Right atrium auricular region (tissue), 2 donors: Measurements from ENCODE around the gene TMEM272. TPM values are rescaled to one million over a fixed set of nuclear protein-coding genes. Genes with fewer than 3 reads are reported as not detected.

Source experiments
- DNase-seq: peaks from one replicate; pipeline ENCODE4 v3.0.0-alpha.2; 2019; ENCODE audit warnings: low spot score
- H3K27ac ChIP-seq, 2 donors: fragments of 200-600 bp; sonication (generic); 1 replicate in 1 of 2; 2 replicates in 1 of 2; pipeline ENCODE4 v1.5.1; 2016 to 2019
- H3K27me3 ChIP-seq, 2 donors: fragments of 200-600 bp; sonication (generic); one replicate each; pipeline versions ENCODE4 v1.5.1 to v1.6.0; 2017 to 2019
- H3K36me3 ChIP-seq: fragments of 200-600 bp; sonication (generic); one replicate; pipeline ENCODE4 v1.5.1; 2016
- H3K4me1 ChIP-seq, 2 donors: fragments of 200-600 bp; sonication (generic); one replicate each; pipeline versions ENCODE4 v1.5.1 to v1.6.0; 2017 to 2019
- H3K4me3 ChIP-seq, 2 donors: fragments of 200-600 bp; sonication (generic); 1 replicate in 1 of 2; 2 replicates in 1 of 2; pipeline ENCODE4 v1.5.1; 2017 to 2019; ENCODE audit warnings: mild to moderate bottlenecking in 1 of 2, moderate library complexity in 1 of 2
- H3K9me3 ChIP-seq, 2 donors: fragments of 200-600 bp; sonication (generic); one replicate each; pipeline ENCODE4 v1.5.1; 2019
- total RNA-seq, 2 donors: library from RNA; depleted of rRNA; stranded (reverse); fragments of >200 nt; gene quantifications; one replicate each; pipeline ENCODE4 v1.1.0, GENCODE V29; 2016
- TF ChIP-seq, protein P1 (sequence below), 2 donors: fragments of 200-600 bp; sonication (generic); IDR thresholded peaks; one replicate each; pipeline ENCODE4 v1.5.1; 2019; ENCODE audit warnings: antibody characterized with exemption in 2 of 2

TMEM272 gene
- total RNA-seq, 2 donors from 2014 or later = 0.74 to 1.1 TPM

DNA sequence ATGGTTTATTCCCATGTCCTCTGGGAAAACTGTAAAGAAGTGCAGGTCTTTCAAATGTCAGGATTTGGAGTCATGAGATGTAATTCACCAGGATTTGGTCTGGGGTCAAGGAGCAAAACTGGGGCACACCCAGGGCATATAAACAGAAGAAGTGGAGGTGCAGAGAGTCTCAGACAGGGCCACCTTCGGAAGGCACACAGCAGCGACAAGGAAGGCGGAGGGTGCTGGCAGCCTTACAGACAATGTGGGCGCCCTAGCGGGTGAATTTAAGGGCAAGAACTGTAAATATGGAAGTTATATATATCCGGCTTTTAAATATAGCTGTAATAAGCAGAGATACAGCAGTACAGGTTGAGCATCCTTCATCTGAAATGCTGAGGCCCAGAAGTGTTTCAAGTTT, 72.2 kb downstream of the TMEM272 start:
- Histone ChIP-seq H3K27ac (no peak overlapping the region), H3K4me3 (no peak overlapping the region), H3K4me1 (peaks cover 0 to 41% of the 10 kb centered on the region in 2 donors), H3K36me3 (no peaks in the 10 kb centered on the region), H3K27me3 (no peaks in the 10 kb centered on the region), H3K9me3 (no peaks in the 10 kb centered on the region)
- TF ChIP-seq, protein P1, sequence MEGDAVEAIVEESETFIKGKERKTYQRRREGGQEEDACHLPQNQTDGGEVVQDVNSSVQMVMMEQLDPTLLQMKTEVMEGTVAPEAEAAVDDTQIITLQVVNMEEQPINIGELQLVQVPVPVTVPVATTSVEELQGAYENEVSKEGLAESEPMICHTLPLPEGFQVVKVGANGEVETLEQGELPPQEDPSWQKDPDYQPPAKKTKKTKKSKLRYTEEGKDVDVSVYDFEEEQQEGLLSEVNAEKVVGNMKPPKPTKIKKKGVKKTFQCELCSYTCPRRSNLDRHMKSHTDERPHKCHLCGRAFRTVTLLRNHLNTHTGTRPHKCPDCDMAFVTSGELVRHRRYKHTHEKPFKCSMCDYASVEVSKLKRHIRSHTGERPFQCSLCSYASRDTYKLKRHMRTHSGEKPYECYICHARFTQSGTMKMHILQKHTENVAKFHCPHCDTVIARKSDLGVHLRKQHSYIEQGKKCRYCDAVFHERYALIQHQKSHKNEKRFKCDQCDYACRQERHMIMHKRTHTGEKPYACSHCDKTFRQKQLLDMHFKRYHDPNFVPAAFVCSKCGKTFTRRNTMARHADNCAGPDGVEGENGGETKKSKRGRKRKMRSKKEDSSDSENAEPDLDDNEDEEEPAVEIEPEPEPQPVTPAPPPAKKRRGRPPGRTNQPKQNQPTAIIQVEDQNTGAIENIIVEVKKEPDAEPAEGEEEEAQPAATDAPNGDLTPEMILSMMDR (IDR thresholded peaks at IDR 0.05) = no peak
- DNase-seq = peak; percentile 44

DNA sequence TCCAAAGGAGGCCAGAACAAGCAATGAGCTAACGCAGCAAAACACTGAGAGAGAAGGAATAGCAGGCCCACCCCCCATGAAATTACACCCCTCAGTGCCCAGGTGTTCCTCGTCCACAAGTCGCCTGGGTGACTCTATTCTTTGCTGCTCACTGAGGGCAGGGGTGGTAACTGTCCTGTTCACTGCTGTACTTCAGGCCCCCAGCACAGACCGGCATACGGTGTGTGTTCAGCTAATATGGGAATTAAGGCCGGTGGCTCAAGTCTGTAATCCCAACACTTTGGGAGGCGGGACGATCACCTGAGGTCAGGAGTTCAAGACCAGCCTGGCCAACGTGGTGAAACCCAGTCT, 72.9 kb downstream of the TMEM272 start:
- DNase-seq = peak; percentile 52
- TF ChIP-seq, protein P1 (IDR thresholded peaks at IDR 0.05) = no peak
- H3K36me3 ChIP-seq = no peaks in the 10 kb centered on the region

DNA sequence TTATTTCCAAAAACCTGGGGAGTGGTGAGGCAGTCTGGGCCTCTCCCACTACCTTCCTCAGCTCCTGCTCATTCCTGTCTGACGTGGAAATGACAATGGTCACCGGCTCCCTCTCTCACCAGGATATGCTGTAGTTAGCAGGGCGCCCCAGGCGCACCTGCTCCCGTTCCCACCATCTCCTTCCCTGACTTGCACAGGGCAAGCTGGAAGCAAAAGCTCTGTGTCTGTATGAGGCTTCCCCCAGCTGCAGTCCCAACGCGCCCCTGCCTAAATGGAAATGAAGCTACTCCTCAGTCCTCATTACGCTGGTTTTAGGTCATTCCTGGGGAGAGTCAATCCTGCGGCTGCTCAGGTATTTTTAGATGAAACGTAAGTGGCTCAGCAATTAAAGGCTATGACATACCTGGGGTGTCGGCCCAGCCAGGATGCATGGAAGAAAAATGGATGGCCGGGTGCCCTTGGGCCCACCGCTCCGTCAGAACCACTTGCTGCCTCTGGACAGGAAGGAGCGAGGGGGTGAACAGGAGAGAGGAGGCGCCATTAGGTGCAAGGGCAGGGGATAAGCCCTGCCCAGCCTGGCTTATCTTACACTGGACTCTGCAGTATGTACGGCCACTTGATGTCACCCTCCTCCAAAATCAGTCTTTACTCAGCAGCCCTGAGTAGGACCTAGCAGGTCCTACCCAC, 73.4 kb downstream of the TMEM272 start:
- no peaks in the 10 kb centered on the region for H3K36me3 ChIP-seq
- no peak overlapping the region for H3K4me3 ChIP-seq
- no peaks in the 10 kb centered on the region for H3K27me3 ChIP-seq
- no peaks in the 10 kb centered on the region for H3K9me3 ChIP-seq
- TF ChIP-seq, protein P1 (IDR thresholded peaks at IDR 0.05) = no peak
- peaks cover 0 to 41% of the 10 kb centered on the region in 2 donors for H3K4me1 ChIP-seq
- H3K27ac ChIP-seq = peak overlapping the region in 1 of 2 donors; percentile 83
- DNase-seq = peak; percentile 53

More for the DNA sequence above, 72.9 kb downstream of the TMEM272 start:
- Histone ChIP-seq H3K4me1 (peaks cover 0 to 41% of the 10 kb centered on the region in 2 donors), H3K4me3 (no peak overlapping the region), H3K27ac (peak overlapping the region in 1 of 2 donors; percentile 83), H3K27me3 (no peaks in the 10 kb centered on the region), H3K9me3 (no peaks in the 10 kb centered on the region)

DNA sequence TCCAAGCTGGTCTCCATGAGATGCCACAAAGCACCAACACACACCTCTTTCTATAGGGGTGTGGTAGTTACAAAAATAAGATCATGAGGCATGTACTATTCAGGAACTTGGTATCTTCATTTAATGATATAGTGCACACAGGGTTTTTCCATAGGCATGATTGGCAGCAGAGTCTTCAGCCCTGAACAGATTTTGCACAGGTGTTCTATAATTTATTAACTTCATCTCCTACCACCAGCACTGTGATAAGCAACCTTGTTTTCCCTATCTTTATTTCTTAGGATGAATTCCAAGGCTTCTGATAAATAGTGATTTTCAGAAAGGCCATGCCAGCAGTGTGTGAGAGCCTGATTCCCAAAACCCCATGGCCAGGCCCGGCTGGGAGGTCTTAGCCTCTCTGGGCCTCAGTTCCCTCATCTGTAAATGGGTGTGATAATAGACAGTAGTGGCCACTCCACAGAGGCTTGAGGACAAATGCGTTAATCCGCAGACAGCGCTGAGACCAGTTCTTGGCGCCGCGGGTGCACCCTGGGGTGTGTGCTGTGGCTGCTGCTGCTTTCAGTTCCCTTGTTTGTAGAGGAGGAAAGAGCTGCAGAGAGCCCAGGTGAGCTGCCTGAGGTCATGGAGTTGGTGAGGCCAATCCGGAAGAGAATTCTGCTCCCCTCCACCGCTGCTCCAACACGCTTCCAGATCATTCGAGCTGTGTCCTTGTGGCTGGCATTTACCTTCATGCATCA, 74.1 kb downstream of the TMEM272 start:
- no peaks in the 10 kb centered on the region for H3K9me3 ChIP-seq
- H3K4me1 ChIP-seq = peaks cover 0 to 41% of the 10 kb centered on the region in 2 donors
- H3K27ac ChIP-seq = peak overlapping the region; percentile 80 to 83
- no peak overlapping the region for H3K4me3 ChIP-seq
- H3K36me3 ChIP-seq = no peaks in the 10 kb centered on the region
- H3K27me3 ChIP-seq = no peaks in the 10 kb centered on the region
- peak; percentile 57 for DNase-seq
- TF ChIP-seq, protein P1 (IDR thresholded peaks at IDR 0.05) = no peak

DNA sequence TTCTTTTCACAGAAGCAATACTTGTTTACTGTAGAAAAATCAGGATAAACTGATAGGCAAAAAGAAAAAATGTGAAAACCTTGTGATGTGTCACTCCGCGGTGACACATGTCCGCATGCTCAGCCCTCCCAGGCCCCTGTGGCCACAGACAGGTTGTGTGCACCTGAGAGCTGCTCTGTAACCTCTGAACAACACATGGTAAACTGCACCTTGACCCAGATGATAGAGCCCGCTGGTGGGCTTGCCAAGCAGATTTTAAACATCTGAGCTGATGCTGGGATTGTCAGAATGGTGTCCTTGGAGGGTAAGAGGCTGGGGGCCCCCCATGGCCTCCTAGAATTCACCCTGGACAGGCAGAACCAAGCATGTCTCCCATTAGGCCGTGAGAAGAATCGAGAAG, 74.8 kb downstream of the TMEM272 start:
- Histone ChIP-seq H3K4me3 (no peak overlapping the region), H3K27me3 (no peaks in the 10 kb centered on the region), H3K9me3 (no peaks in the 10 kb centered on the region), H3K4me1 (peaks cover 0 to 44% of the 10 kb centered on the region in 2 donors), H3K36me3 (no peaks in the 10 kb centered on the region), H3K27ac (peak overlapping the region; percentile 80 to 83)
- peak; percentile 58 for DNase-seq
- TF ChIP-seq, protein P1 (IDR thresholded peaks at IDR 0.05) = no peak
